Measurements from ENCODE around the gene MYO10.

- peak; percentile 38 for TF ChIP-seq CTCF (IDR thresholded peaks at IDR 0.05)
- TF ChIP-seq ZNF317 (CRISPR knock-in tag; IDR thresholded peaks at IDR 0.05; ENCODE audit: borderline replicate concordance, low read depth), result no peak
- no peak for TF ChIP-seq HMGXB4 (CRISPR knock-in tag; IDR thresholded peaks at IDR 0.05)
- TF ChIP-seq MAX (CRISPR knock-in tag; IDR thresholded peaks at IDR 0.05), result no peak
- no peak for TF ChIP-seq SP1 (CRISPR knock-in tag; conservative IDR thresholded peaks at IDR 0.05)
- TF ChIP-seq ZSCAN18 (CRISPR knock-in tag; IDR thresholded peaks at IDR 0.05), result no peak
- TF ChIP-seq SOX15 (CRISPR knock-in tag; IDR thresholded peaks at IDR 0.05), result no peak
- no peak for TF ChIP-seq SMAD3 (CRISPR knock-in tag; IDR thresholded peaks at IDR 0.05; ENCODE audit: borderline replicate concordance)
- no peak for TF ChIP-seq ESRRA (CRISPR knock-in tag; IDR thresholded peaks at IDR 0.05; ENCODE audit: borderline replicate concordance)
Measured at GRCh38 chr5:16776611-16777251, 159.4 kb downstream of the MYO10 start.
